Breast epithelium (tissue), 4 donors: ENCODE data around the gene PSG6. TPM values are rescaled to one million over a fixed set of nuclear protein-coding genes. Genes with fewer than 3 reads are reported as not detected.
A peak's percentile ranks its signal among the peaks of the same experiment; 100 is the strongest.
"Not testable (repeated sequence)": the region's sequence is repeated elsewhere in the genome, so short reads cannot be mapped to it uniquely, and the experiment has no call there.

ENCODE experiments used
- DNase-seq, 2 donors: peaks; one replicate each; pipeline ENCODE4 v3.0.0-alpha.2; 2019; ENCODE audit warnings: low spot score in 2 of 2
- H3K27ac ChIP-seq, 2 donors: fragments of 200-600 bp; sonication (generic) in 1 of 2; one replicate each; pipeline ENCODE4 v1.5.1; 2016 to 2019; ENCODE audit warnings: mild to moderate bottlenecking in 1 of 2
- H3K27me3 ChIP-seq, 2 donors: fragments of 200-600 bp; sonication (generic) in 1 of 2; one replicate each; pipeline versions ENCODE4 v1.5.1 to v1.6.0; 2017 to 2019; ENCODE audit warnings: control low read depth in 1 of 2, mild to moderate bottlenecking in 1 of 2
- H3K36me3 ChIP-seq: fragments of 200-600 bp; one replicate; pipeline ENCODE4 v1.5.1; 2019
- H3K4me1 ChIP-seq, 2 donors: fragments of 200-600 bp; sonication (generic); one replicate each; pipeline ENCODE4 v1.5.1; 2016 to 2019; ENCODE audit warnings: control low read depth in 1 of 2
- H3K4me3 ChIP-seq, 3 donors: fragments of 200-600 bp; sonication (generic); 1 replicate in 2 of 3; 2 replicates in 1 of 3; pipeline ENCODE4 v1.5.1; 2016 to 2019; ENCODE audit warnings: mild to moderate bottlenecking in 3 of 3, moderate library complexity in 2 of 3
- H3K9me3 ChIP-seq, 2 donors: fragments of 200-600 bp; sonication (generic) in 1 of 2; one replicate each; pipeline ENCODE4 v1.5.1; 2016 to 2019; ENCODE audit warnings: control low read depth in 1 of 2
- POLR2A ChIP-seq: fragments of 450-650 bp; IDR thresholded peaks from one replicate; pipeline ENCODE4 v1.6.1; 2016; ENCODE audit warnings: antibody characterized with exemption, mild to moderate bottlenecking, moderate library complexity
- POLR2AphosphoS5 ChIP-seq, 3 donors: sonication (generic); formaldehyde crosslinking; IDR thresholded peaks; one replicate each; pipeline ENCODE4 v1.6.1; 2017; ENCODE audit warnings: antibody characterized with exemption in 3 of 3
- intact Hi-C: fragments of 100-400 bp; cut with DNase I; formaldehyde crosslinking; loops from one replicate; pipeline ENCODE4 v1.15.1; 2023; ENCODE audit warnings: low total_unique reads
- total RNA-seq, 3 donors: library from RNA; depleted of rRNA; stranded (reverse); fragments of >200 nt; gene quantifications; one replicate each; pipeline ENCODE4 v1.1.0, GENCODE V29; 2016
- TF ChIP-seq, protein P1 (sequence below), 3 donors: fragments of 450-650 bp; IDR thresholded peaks; one replicate each; pipeline ENCODE4 v1.5.1; 2016 to 2017; ENCODE audit warnings: antibody characterized with exemption in 3 of 3, mild to moderate bottlenecking in 3 of 3, moderate library complexity in 3 of 3

PSG6 gene
- not detected for total RNA-seq

GRCh38 chr19:42917634-42918033 is at the start of gene PSG6:
PSG6 (minus strand) TSS chr19:42917894; CDS start chr19:42917792, 102 bp downstream.
- DNase-seq, H3K4me1 ChIP-seq, H3K9me3 ChIP-seq, H3K27ac ChIP-seq, H3K36me3 ChIP-seq, intact Hi-C loops, H3K4me3 ChIP-seq, H3K27me3 ChIP-seq: not testable (repeated sequence)

DNA sequence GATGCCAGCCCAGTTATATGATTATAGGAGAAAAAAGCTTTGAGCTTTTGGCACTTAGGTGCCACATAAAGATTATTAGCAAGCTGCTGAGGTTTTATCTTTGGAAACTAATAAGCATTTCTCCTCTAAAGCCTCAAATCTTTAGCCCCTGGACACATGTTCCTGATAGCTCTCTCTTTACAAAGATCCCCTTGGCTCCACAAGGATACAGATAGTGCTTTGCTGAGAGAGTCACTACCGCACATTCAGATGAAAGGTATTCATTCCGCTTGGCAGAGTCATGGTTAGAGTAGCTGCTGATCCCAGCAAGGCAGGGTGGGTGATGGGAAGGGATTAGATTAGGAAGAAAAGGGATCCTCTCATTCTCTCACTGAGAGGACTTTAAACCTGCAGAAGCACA is 47.5 kb upstream of the PSG6 start:
- TF ChIP-seq, protein P1, sequence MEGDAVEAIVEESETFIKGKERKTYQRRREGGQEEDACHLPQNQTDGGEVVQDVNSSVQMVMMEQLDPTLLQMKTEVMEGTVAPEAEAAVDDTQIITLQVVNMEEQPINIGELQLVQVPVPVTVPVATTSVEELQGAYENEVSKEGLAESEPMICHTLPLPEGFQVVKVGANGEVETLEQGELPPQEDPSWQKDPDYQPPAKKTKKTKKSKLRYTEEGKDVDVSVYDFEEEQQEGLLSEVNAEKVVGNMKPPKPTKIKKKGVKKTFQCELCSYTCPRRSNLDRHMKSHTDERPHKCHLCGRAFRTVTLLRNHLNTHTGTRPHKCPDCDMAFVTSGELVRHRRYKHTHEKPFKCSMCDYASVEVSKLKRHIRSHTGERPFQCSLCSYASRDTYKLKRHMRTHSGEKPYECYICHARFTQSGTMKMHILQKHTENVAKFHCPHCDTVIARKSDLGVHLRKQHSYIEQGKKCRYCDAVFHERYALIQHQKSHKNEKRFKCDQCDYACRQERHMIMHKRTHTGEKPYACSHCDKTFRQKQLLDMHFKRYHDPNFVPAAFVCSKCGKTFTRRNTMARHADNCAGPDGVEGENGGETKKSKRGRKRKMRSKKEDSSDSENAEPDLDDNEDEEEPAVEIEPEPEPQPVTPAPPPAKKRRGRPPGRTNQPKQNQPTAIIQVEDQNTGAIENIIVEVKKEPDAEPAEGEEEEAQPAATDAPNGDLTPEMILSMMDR (IDR thresholded peaks at IDR 0.05) = no peak
- TF ChIP-seq POLR2AphosphoS5 (IDR thresholded peaks at IDR 0.05) (no peak), POLR2A (no peak)
- intact Hi-C loops = no loop called here

DNA sequence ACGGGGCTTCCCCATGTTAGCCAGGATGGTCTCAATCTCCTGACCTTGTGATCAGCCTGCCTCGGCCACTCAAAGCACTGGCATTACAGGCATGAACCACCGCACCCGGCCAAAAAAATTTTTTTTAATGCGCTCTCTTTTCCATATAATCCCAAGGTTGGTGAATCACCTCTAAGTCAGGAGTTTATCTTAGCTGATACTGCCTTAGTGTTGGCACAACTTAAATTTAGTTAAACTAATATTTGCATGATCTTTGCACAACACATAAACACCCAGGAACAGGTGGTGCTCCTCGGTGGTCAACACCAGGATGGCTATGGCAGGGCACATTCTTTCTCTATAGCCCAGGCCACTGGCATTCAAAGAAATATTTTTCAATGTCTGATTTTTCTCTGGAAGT is 43.4 kb upstream of the PSG6 start:
- no peaks in the 10 kb centered on the region for H3K9me3 ChIP-seq
- H3K36me3 ChIP-seq = no peaks in the 10 kb centered on the region
- H3K4me3 ChIP-seq = no peak overlapping the region
- no peak overlapping the region for H3K27ac ChIP-seq
- TF ChIP-seq POLR2AphosphoS5 (IDR thresholded peaks at IDR 0.05) (no peak), POLR2A (no peak)
- TF ChIP-seq, protein P1 (IDR thresholded peaks at IDR 0.05) = no peak
- no peak for DNase-seq
- intact Hi-C loops = no loop called here
- H3K27me3 ChIP-seq = no peaks in the 10 kb centered on the region
- H3K4me1 ChIP-seq = no peaks in the 10 kb centered on the region

More for the DNA sequence above, 47.5 kb upstream of the PSG6 start:
- Histone ChIP-seq H3K27me3 (no peaks in the 10 kb centered on the region), H3K27ac (no peak overlapping the region), H3K36me3 (no peaks in the 10 kb centered on the region), H3K4me3 (no peak overlapping the region), H3K4me1 (no peaks in the 10 kb centered on the region), H3K9me3 (no peaks in the 10 kb centered on the region)
- DNase-seq = no peak

GRCh38 chr19:42952126-42952525 is 34.4 kb upstream of the PSG6 start:
- intact Hi-C loops = loop anchor here (10.0 kb wide), 1 partner anchor 1997 kb away; no protein-coding TSS in a partner anchor
- not testable (repeated sequence) for H3K4me3 ChIP-seq, H3K27ac ChIP-seq, H3K27me3 ChIP-seq, H3K36me3 ChIP-seq, H3K4me1 ChIP-seq, H3K9me3 ChIP-seq, DNase-seq

- H3K4me1 ChIP-seq, DNase-seq, H3K27me3 ChIP-seq, H3K36me3 ChIP-seq, H3K9me3 ChIP-seq, H3K27ac ChIP-seq, H3K4me3 ChIP-seq: not testable (repeated sequence)
- intact Hi-C loops = loop anchor here (10.0 kb wide), 1 partner anchor 1997 kb away; no protein-coding TSS in a partner anchor
Measured at GRCh38 chr19:42951476-42951875, 33.8 kb upstream of the PSG6 start.

GRCh38 chr19:42942187-42942789 is 24.6 kb upstream of the PSG6 start:
- intact Hi-C loops = no loop called here
- Histone ChIP-seq H3K9me3 (no peaks in the 10 kb centered on the region), H3K27me3 (no peaks in the 10 kb centered on the region), H3K27ac (no peak overlapping the region), H3K36me3 (no peaks in the 10 kb centered on the region), H3K4me1 (no peaks in the 10 kb centered on the region), H3K4me3 (no peak overlapping the region)
- TF ChIP-seq, protein P1 (IDR thresholded peaks at IDR 0.05) = peak in 1 of 3 donors; percentile 29
- TF ChIP-seq POLR2A = no peak
- DNase-seq = no peak

DNA sequence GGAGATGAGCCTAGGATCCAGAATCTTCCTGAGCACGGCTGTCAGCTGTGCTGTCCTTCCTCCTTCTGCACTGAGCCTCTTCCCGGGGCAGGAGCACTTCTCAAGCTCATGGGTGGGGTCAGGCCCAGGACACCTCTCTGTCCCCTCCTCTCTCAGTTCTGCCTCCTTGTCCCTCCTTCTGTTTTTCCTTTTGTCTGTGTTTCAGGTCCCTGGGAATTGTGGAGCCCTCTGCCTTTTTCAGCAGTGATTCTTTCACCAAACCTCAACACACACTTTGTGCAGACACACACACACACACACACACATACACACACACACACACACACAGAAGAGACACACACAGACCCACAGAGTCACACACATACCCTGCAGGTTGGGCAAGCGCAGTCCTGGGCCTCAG is 19.4 kb upstream of the PSG6 start, which contains the start of gene PSG7:
Gene PSG7 (minus strand): TSS at position 101 of the 400 bp plus-strand sequence. CDS start 131 bp downstream, outside the sequence.
- H3K9me3 ChIP-seq, intact Hi-C loops, H3K27ac ChIP-seq, DNase-seq, H3K27me3 ChIP-seq, H3K4me1 ChIP-seq, H3K36me3 ChIP-seq, H3K4me3 ChIP-seq: not testable (repeated sequence)

GRCh38 chr19:42934726-42935125 is 17.0 kb upstream of the PSG6 start:
- H3K27me3 ChIP-seq, intact Hi-C loops, H3K27ac ChIP-seq, H3K4me3 ChIP-seq, H3K4me1 ChIP-seq, H3K36me3 ChIP-seq, H3K9me3 ChIP-seq: not testable (repeated sequence)
- DNase-seq = peak in 1 of 2 donors; percentile 40

GRCh38 chr19:42934183-42934582 is 16.5 kb upstream of the PSG6 start:
- peak overlapping the region; percentile 64 to 66 for H3K27ac ChIP-seq
- intact Hi-C loops, H3K27me3 ChIP-seq, H3K36me3 ChIP-seq, H3K4me3 ChIP-seq, H3K9me3 ChIP-seq, H3K4me1 ChIP-seq, DNase-seq: not testable (repeated sequence)

GRCh38 chr19:42933412-42933811 is 15.7 kb upstream of the PSG6 start:
- peak in 1 of 2 donors; percentile 35 for DNase-seq
- H3K36me3 ChIP-seq, intact Hi-C loops, H3K4me1 ChIP-seq, H3K27me3 ChIP-seq, H3K9me3 ChIP-seq, H3K4me3 ChIP-seq: not testable (repeated sequence)
- H3K27ac ChIP-seq = peak overlapping the region; percentile 64 to 66
